NT2/D1 (cell line): ENCODE results near the gene HENMT1.

ENCODE experiments used
- SUZ12 ChIP-seq: IDR thresholded peaks from 2 replicates; pipeline ENCODE4 v1.6.1; 2011; ENCODE audit not compliant: insufficient read length, insufficient read depth; ENCODE audit errors: extremely low read depth
- ZNF274 ChIP-seq: IDR thresholded peaks from 2 replicates; pipeline ENCODE4 v1.6.1; 2011; ENCODE audit warnings: mild to moderate bottlenecking, low read depth, low read length

- TF ChIP-seq ZNF274 (no peak), SUZ12 (no peak)
Observed at GRCh38 chr1:108611984-108612383, 48.9 kb downstream of the HENMT1 start.
